ENCODE results near the gene TBCD.

DNA sequence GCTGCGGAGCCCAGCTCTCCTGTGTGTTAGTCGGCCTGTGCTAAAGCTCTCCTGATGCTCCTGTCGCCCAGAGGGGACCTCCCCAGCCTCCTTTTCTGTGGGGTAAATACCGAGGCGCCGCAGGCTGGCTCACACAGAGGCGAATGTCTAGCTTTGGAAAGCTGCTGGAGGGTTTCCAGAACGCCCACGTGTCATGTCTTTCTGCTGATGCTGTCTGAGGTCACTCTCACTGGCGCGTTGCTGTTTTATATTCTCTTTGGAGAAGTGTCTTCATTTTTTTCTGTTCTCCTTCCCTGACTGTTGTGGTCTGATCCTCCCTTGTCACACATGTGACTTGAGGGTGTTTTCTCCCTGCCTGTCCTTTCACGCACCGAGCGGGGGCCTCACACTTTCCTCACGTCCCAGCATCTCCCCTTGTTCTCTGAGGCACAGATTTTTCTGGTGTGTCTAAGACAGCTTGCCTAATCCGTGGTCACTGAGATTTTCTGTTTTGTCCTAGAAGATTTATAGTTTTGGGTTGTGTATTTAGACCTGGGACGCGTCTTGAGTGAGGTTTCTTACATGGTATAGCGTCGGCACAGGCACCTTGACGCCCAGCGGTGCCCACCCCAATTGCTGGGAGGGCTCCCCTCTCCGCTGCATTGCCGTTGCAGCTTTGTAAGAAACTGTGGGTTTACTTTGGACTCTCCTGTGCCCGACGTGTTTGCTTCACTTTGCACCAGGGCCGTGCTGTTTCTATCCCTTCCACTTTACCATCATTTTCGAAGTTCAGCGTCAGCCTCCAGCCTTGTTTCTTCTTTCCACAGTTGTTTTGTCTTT lies 180.0 kb downstream of the TBCD start:
- TF ChIP-seq, protein P1, sequence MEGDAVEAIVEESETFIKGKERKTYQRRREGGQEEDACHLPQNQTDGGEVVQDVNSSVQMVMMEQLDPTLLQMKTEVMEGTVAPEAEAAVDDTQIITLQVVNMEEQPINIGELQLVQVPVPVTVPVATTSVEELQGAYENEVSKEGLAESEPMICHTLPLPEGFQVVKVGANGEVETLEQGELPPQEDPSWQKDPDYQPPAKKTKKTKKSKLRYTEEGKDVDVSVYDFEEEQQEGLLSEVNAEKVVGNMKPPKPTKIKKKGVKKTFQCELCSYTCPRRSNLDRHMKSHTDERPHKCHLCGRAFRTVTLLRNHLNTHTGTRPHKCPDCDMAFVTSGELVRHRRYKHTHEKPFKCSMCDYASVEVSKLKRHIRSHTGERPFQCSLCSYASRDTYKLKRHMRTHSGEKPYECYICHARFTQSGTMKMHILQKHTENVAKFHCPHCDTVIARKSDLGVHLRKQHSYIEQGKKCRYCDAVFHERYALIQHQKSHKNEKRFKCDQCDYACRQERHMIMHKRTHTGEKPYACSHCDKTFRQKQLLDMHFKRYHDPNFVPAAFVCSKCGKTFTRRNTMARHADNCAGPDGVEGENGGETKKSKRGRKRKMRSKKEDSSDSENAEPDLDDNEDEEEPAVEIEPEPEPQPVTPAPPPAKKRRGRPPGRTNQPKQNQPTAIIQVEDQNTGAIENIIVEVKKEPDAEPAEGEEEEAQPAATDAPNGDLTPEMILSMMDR (tag by site-specific recombination; IDR thresholded peaks at IDR 0.05), result no peak
- TF ChIP-seq, protein P2, sequence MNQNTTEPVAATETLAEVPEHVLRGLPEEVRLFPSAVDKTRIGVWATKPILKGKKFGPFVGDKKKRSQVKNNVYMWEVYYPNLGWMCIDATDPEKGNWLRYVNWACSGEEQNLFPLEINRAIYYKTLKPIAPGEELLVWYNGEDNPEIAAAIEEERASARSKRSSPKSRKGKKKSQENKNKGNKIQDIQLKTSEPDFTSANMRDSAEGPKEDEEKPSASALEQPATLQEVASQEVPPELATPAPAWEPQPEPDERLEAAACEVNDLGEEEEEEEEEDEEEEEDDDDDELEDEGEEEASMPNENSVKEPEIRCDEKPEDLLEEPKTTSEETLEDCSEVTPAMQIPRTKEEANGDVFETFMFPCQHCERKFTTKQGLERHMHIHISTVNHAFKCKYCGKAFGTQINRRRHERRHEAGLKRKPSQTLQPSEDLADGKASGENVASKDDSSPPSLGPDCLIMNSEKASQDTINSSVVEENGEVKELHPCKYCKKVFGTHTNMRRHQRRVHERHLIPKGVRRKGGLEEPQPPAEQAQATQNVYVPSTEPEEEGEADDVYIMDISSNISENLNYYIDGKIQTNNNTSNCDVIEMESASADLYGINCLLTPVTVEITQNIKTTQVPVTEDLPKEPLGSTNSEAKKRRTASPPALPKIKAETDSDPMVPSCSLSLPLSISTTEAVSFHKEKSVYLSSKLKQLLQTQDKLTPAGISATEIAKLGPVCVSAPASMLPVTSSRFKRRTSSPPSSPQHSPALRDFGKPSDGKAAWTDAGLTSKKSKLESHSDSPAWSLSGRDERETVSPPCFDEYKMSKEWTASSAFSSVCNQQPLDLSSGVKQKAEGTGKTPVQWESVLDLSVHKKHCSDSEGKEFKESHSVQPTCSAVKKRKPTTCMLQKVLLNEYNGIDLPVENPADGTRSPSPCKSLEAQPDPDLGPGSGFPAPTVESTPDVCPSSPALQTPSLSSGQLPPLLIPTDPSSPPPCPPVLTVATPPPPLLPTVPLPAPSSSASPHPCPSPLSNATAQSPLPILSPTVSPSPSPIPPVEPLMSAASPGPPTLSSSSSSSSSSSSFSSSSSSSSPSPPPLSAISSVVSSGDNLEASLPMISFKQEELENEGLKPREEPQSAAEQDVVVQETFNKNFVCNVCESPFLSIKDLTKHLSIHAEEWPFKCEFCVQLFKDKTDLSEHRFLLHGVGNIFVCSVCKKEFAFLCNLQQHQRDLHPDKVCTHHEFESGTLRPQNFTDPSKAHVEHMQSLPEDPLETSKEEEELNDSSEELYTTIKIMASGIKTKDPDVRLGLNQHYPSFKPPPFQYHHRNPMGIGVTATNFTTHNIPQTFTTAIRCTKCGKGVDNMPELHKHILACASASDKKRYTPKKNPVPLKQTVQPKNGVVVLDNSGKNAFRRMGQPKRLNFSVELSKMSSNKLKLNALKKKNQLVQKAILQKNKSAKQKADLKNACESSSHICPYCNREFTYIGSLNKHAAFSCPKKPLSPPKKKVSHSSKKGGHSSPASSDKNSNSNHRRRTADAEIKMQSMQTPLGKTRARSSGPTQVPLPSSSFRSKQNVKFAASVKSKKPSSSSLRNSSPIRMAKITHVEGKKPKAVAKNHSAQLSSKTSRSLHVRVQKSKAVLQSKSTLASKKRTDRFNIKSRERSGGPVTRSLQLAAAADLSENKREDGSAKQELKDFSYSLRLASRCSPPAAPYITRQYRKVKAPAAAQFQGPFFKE (tag by site-specific recombination; IDR thresholded peaks at IDR 0.05; ENCODE audit: borderline replicate concordance), result no peak
- no peak for TF ChIP-seq ZNF221 (tag by site-specific recombination; IDR thresholded peaks at IDR 0.05; ENCODE audit: borderline replicate concordance)
- no peak for TF ChIP-seq ZBTB7A (tag by site-specific recombination; IDR thresholded peaks at IDR 0.05; ENCODE audit: low read depth)
- TF ChIP-seq PRDM1 (tag by site-specific recombination; IDR thresholded peaks at IDR 0.05), result no peak
- TF ChIP-seq ZNF184 (tag by site-specific recombination; IDR thresholded peaks at IDR 0.05), result no peak

All from HEK293 (cell line).